Loucy (cell line): ENCODE measurements around the gene INVS.

Source experiments
- H2AFZ ChIP-seq: fragments of 200-600 bp; sonication (generic); 2 replicates; pipeline ENCODE4 v1.6.0; 2016; ENCODE audit warnings: antibody characterized with exemption, mild to moderate bottlenecking, low read length, moderate library complexity
- H3F3A ChIP-seq: fragments of 200-600 bp; 2 replicates; pipeline ENCODE4 v1.6.0; 2016; ENCODE audit warnings: antibody characterized with exemption, low read depth, mild to moderate bottlenecking
- H3K27me3 ChIP-seq: fragments of 200-600 bp; sonication (generic); 2 replicates; pipeline ENCODE4 v1.6.1; 2014; ENCODE audit warnings: low read length, mild to moderate bottlenecking; ENCODE audit not compliant: insufficient read depth, poor library complexity, severe bottlenecking
- H3K36me3 ChIP-seq: fragments of 200-600 bp; sonication (generic); 2 replicates; pipeline ENCODE4 v1.6.1; 2016; ENCODE audit warnings: low read length; ENCODE audit not compliant: insufficient read depth
- H3K4me1 ChIP-seq: fragments of 200-600 bp; sonication (generic); 2 replicates; pipeline ENCODE4 v1.5.1; 2014; ENCODE audit warnings: low read length, mild to moderate bottlenecking; ENCODE audit not compliant: insufficient read depth, poor library complexity, severe bottlenecking
- H3K4me2 ChIP-seq: fragments of 200-600 bp; sonication (generic); 2 replicates; pipeline ENCODE4 v1.6.0; 2014; ENCODE audit warnings: antibody characterized with exemption, low read length, low read depth, mild to moderate bottlenecking; ENCODE audit not compliant: poor library complexity, severe bottlenecking
- H3K4me3 ChIP-seq: fragments of 200-600 bp; sonication (generic); 2 replicates; pipeline ENCODE4 v1.5.1; 2014; ENCODE audit warnings: low read length, mild to moderate bottlenecking, mixed read lengths; ENCODE audit not compliant: poor library complexity, severe bottlenecking
- H3K79me2 ChIP-seq: fragments of 200-600 bp; sonication (generic); 2 replicates; pipeline ENCODE4 v1.6.1; 2014; ENCODE audit warnings: low read length; ENCODE audit not compliant: insufficient read depth
- H3K9ac ChIP-seq: fragments of 200-600 bp; sonication (generic); 2 replicates; pipeline ENCODE4 v1.6.0; 2014; ENCODE audit warnings: mild to moderate bottlenecking, low read depth, low read length, moderate library complexity; ENCODE audit not compliant: poor library complexity, severe bottlenecking
- H3K9me2 ChIP-seq: fragments of 200-600 bp; sonication (generic); replicated peaks from 2 replicates; pipeline ENCODE4 v1.6.1; 2016; ENCODE audit warnings: low read depth, low read length, mixed read lengths
- H3K9me3 ChIP-seq: fragments of 200-600 bp; sonication (generic); 2 replicates; pipeline ENCODE4 v1.6.1; 2014; ENCODE audit warnings: mild to moderate bottlenecking, antibody characterized with exemption, low read length, low read depth; ENCODE audit not compliant: insufficient read depth
- H4K20me1 ChIP-seq: fragments of 200-600 bp; sonication (generic); 2 replicates; pipeline ENCODE4 v1.6.0; 2014; ENCODE audit warnings: antibody characterized with exemption, low read length, mild to moderate bottlenecking; ENCODE audit not compliant: insufficient read depth, poor library complexity, severe bottlenecking
- CTCF ChIP-seq: fragments of 200-600 bp; sonication (generic); conservative IDR thresholded peaks from 2 replicates; pipeline ENCODE4 v1.5.1; 2014; ENCODE audit warnings: mild to moderate bottlenecking, antibody characterized with exemption, low read length
- EZH2phosphoT487 ChIP-seq: fragments of 200-600 bp; IDR thresholded peaks from 2 replicates; pipeline ENCODE4 v1.6.1; 2018; ENCODE audit warnings: antibody characterized with exemption, mild to moderate bottlenecking, moderate library complexity, borderline replicate concordance

Gene INVS

GRCh38 chr9:100167176-100167575 lies 68.1 kb downstream of the INVS start:
- Histone ChIP-seq H3F3A (no peaks in the 10 kb centered on the region; the same call in 1 of the 2 replicates), H2AFZ (no peak overlapping the region), H3K4me1 (no peaks in the 10 kb centered on the region), H3K4me2 (no peak overlapping the region), H3K4me3 (no peak overlapping the region), H3K9me2 (no peaks in the 10 kb centered on the region), H3K27me3 (no peaks in the 10 kb centered on the region), H3K79me2 (no peaks in the 10 kb centered on the region), H3K9ac (no peak overlapping the region), H3K36me3 (no peaks in the 10 kb centered on the region), H3K9me3 (no peaks in the 10 kb centered on the region), H4K20me1 (no peaks in the 10 kb centered on the region)
- TF ChIP-seq EZH2phosphoT487 (no peak), CTCF (no peak)

- no peaks in the 10 kb centered on the region for H4K20me1 ChIP-seq
- no peaks in the 10 kb centered on the region for H3K9me2 ChIP-seq
- H3K4me2 ChIP-seq: no peak overlapping the region
- H3K4me3 ChIP-seq: no peak overlapping the region
- no peaks in the 10 kb centered on the region for H3K4me1 ChIP-seq
- no peaks in the 10 kb centered on the region for H3K27me3 ChIP-seq
- no peaks in the 10 kb centered on the region for H3K79me2 ChIP-seq
- no peak overlapping the region for H3K9ac ChIP-seq
- no peaks in the 10 kb centered on the region; the same call in 1 of the 2 replicates for H3F3A ChIP-seq
- 0 out of 2 replicates have a peak, but pooled peaks cover 2% of the 10 kb centered on the region for H3K36me3 ChIP-seq
- no peak overlapping the region for H2AFZ ChIP-seq
- TF ChIP-seq EZH2phosphoT487 (no peak), CTCF (no peak)
- no peaks in the 10 kb centered on the region for H3K9me3 ChIP-seq
Measured at GRCh38 chr9:100167915-100168654, 69.0 kb downstream of the INVS start.

GRCh38 chr9:100170085-100170484 lies 71.0 kb downstream of the INVS start:
- Histone ChIP-seq H3K27me3 (no peaks in the 10 kb centered on the region), H3K4me2 (no peak overlapping the region), H3K9me2 (no peaks in the 10 kb centered on the region), H3K79me2 (no peaks in the 10 kb centered on the region), H3K36me3 (peaks cover 3% of the 10 kb centered on the region; the same call in 1 of the 2 replicates), H4K20me1 (no peaks in the 10 kb centered on the region), H3F3A (no peaks in the 10 kb centered on the region), H3K4me3 (no peak overlapping the region), H3K4me1 (no peaks in the 10 kb centered on the region), H2AFZ (no peak overlapping the region), H3K9ac (no peak overlapping the region), H3K9me3 (peaks cover 3% of the 10 kb centered on the region; the same call in 1 of the 2 replicates)
- no peak for TF ChIP-seq EZH2phosphoT487
- no peak for TF ChIP-seq CTCF
